Epithelial cell of alveolus of lung (primary cell): ENCODE measurements around the gene ZDHHC19. TPM values are rescaled to one million over a fixed set of nuclear protein-coding genes. Genes with fewer than 3 reads are reported as not detected.

Experiments used
- total RNA-seq: library from RNA; depleted of rRNA; stranded (reverse); fragments of >200 nt; gene quantifications from 2 replicates; pipeline ENCODE4 v1.2.1, GENCODE V29; 2015

Gene ZDHHC19, protein sequence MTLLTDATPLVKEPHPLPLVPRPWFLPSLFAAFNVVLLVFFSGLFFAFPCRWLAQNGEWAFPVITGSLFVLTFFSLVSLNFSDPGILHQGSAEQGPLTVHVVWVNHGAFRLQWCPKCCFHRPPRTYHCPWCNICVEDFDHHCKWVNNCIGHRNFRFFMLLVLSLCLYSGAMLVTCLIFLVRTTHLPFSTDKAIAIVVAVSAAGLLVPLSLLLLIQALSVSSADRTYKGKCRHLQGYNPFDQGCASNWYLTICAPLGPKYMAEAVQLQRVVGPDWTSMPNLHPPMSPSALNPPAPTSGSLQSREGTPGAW
- not detected in 2 replicates for total RNA-seq

GRCh38 chr3:196210673-196211556 lies at the start of gene ZDHHC19:
ZDHHC19 (minus strand) TSS chr3:196211400; CDS start chr3:196211315, 85 bp downstream.

GRCh38 chr3:196216089-196216564 lies 4.9 kb upstream of the ZDHHC19 start, which contains the start of gene SLC51A:
SLC51A (plus strand) TSS chr3:196216534; CDS start chr3:196216713, 179 bp downstream.

Other genes with a start within 250 kb of the ZDHHC19 start
- gene TFRC, start 129.3 kb downstream of the ZDHHC19 start, total RNA-seq = 40.2 and 153 TPM in 2 replicates
- not detected in 2 replicates for gene SLC51A, start 5.1 kb upstream of the ZDHHC19 start, total RNA-seq
- 47.3 and 51.1 TPM in 2 replicates for gene PCYT1A, start 76.3 kb upstream of the ZDHHC19 start, total RNA-seq
- gene DYNLT2B, start 106.8 kb upstream of the ZDHHC19 start, total RNA-seq = 14.5 and 16.7 TPM in 2 replicates
- not detected in 2 replicates for gene TM4SF19, start 127.0 kb upstream of the ZDHHC19 start, total RNA-seq
- gene UBXN7, start 221.0 kb upstream of the ZDHHC19 start, total RNA-seq = 8.3 and 29.9 TPM in 2 replicates